ENCODE data around the gene ZBTB24. TPM values are rescaled to one million over a fixed set of nuclear protein-coding genes. Genes with fewer than 3 reads are reported as not detected.

Gene ZBTB24
- total and polyA plus RNA-seq, 3 experiments from 2014 or later, result 7.5 to 19.9 (median 19.5) TPM

DNA sequence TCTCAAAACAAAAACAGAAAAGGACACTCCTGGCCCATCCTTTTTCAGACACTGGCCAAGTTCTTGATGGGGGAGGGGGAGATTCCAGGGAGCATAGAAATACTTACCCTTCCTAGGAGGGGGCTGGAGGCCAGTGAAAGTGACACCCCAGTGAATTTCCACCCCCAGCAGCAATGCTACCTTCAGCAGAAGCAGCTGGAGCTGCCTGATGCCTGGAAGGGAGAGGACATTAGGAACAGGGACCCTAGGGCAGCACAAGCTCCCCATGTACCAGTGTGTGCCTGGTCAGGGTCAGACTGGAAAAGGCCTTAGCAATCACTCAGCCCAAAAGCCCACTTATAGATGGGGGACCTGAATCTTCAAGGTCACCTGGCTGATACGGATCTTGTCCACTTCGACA lies 29.9 kb downstream of the ZBTB24 start:
- H3K4me3 ChIP-seq (ENCODE audit: low read length), result no peak overlapping the region
- ChIA-PET CTCF (interaction anchor here (4.2 kb wide), 1 partner anchor 12 kb away, joined by 21 read pairs; the partner anchor contains the start of genes PPIL6 and SMPD2), POLR2A (interaction anchor here (1.1 to 4.1 kb wide), 3 partner anchors 8 to 71 kb away, joined by 3 to 45 read pairs (median 20); partner anchors contain the start of genes CD164, PPIL6 and SMPD2)
- Mint-ChIP-seq H3K4me3 (peak overlapping the region in 4 of 7 donors; percentile 22 to 79 (median 53)), H3K36me3 (peaks cover 0 to 23% (median 0%) of the 10 kb centered on the region in 3 donors), H3K4me1 (peaks cover 54 to 74% (median 56%) of the 10 kb centered on the region in 3 donors), H3K27ac (peak overlapping the region in 6 of 8 donors; percentile 50 to 99 (median 80)), H3K27me3 (peaks cover 0 to 1% of the 10 kb centered on the region in 2 donors), H3K9me3 (no peaks in the 10 kb centered on the region)
- H3K9me3 ChIP-seq (ENCODE audit: low read length), result no peaks in the 10 kb centered on the region
- DNase-seq, result no peak
- no peaks in the 10 kb centered on the region for H3K27me3 ChIP-seq (ENCODE audit: insufficient read depth, low read length, poor library complexity, severe bottlenecking)
- H3K4me1 ChIP-seq (ENCODE audit: insufficient read depth, low read length), result peaks cover 59% of the 10 kb centered on the region
- no peaks in the 10 kb centered on the region for H3K36me3 ChIP-seq (ENCODE audit: insufficient read depth, low read length)
- no peak overlapping the region for H3K27ac ChIP-seq (ENCODE audit: low read depth, low read length)

DNA sequence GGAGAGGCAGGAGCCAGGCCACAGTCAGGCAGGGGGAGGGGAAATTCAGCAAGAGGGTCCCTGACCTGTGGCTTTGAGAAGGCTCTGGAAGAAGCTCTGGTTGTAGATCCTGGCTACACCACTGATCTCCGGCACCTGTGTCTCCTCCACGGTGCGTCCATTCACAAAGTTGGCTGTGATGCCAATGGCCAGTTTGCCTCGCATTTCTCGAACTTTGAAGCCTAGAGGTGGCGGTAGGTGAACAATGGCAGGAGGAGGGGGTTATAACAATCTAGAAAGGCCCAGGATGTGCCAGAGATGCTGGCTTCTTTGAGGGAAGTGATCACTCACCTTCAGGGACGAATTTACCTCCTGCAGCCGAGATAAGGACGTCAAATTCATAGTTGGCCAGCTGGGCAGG lies 30.8 kb downstream of the ZBTB24 start:
- ChIA-PET CTCF (interaction anchor here (4.2 kb wide), 1 partner anchor 11 kb away, joined by 21 read pairs; the partner anchor contains the start of genes PPIL6 and SMPD2), POLR2A (interaction anchor here (1.0 to 3.1 kb wide), 2 partner anchors 11 to 70 kb away, joined by 3 to 15 read pairs; partner anchors contain the start of genes CD164, PPIL6 and SMPD2)
- no peaks in the 10 kb centered on the region for H3K27me3 ChIP-seq (ENCODE audit: insufficient read depth, low read length, poor library complexity, severe bottlenecking)
- peaks cover 0 to 1% of the 10 kb centered on the region in 2 donors for H3K27me3 Mint-ChIP-seq
- peaks cover 0 to 28% (median 0%) of the 10 kb centered on the region in 3 donors for H3K36me3 Mint-ChIP-seq
- H3K4me1 Mint-ChIP-seq, result peaks cover 47 to 66% (median 50%) of the 10 kb centered on the region in 3 donors
- peaks cover 49% of the 10 kb centered on the region for H3K4me1 ChIP-seq (ENCODE audit: insufficient read depth, low read length)
- H3K27ac ChIP-seq (ENCODE audit: low read depth, low read length), result no peak overlapping the region
- no peak overlapping the region for H3K4me3 ChIP-seq (ENCODE audit: low read length)
- DNase-seq, result no peak
- H3K36me3 ChIP-seq (ENCODE audit: insufficient read depth, low read length), result no peaks in the 10 kb centered on the region
- peak overlapping the region in 6 of 8 donors; percentile 32 to 88 (median 64) for H3K27ac Mint-ChIP-seq
- H3K9me3 ChIP-seq (ENCODE audit: low read length), result no peaks in the 10 kb centered on the region
- H3K9me3 Mint-ChIP-seq, result no peaks in the 10 kb centered on the region
- peak overlapping the region in 3 of 7 donors; percentile 41 to 66 (median 65) for H3K4me3 Mint-ChIP-seq

DNA sequence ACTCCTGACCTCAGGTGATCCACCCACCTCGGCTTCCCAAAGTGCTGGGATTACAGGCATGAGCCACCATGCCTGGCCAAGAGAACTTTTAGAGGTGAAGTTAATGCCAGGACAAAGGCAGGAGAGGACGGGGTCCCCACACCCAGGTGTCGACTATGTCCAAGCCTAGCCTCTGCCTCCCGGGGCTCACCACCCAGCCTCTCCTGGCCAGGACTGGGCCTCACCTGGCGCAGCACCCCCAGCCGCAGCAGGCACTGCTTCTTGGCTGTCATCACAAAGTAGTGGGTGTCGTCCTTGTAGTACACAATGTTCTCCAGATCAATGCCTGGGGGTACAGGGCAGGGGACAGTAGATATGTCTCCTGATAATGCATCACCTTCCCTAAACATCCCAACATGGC lies 31.6 kb downstream of the ZBTB24 start:
- Histone ChIP-seq H3K27me3 (ENCODE audit: insufficient read depth, low read length, poor library complexity, severe bottlenecking) (no peaks in the 10 kb centered on the region), H3K9me3 (ENCODE audit: low read length) (no peaks in the 10 kb centered on the region), H3K27ac (ENCODE audit: low read depth, low read length) (no peak overlapping the region), H3K36me3 (ENCODE audit: insufficient read depth, low read length) (no peaks in the 10 kb centered on the region), H3K4me1 (ENCODE audit: insufficient read depth, low read length) (peaks cover 41% of the 10 kb centered on the region), H3K4me3 (ENCODE audit: low read length) (no peak overlapping the region)
- Mint-ChIP-seq H3K4me1 (peaks cover 43 to 61% (median 45%) of the 10 kb centered on the region in 3 donors), H3K36me3 (peaks cover 0 to 35% (median 2%) of the 10 kb centered on the region in 3 donors), H3K4me3 (no peak overlapping the region), H3K27ac (peak overlapping the region in 3 of 8 donors; percentile 58 to 88 (median 77)), H3K27me3 (peaks cover 0 to 1% of the 10 kb centered on the region in 2 donors), H3K9me3 (no peaks in the 10 kb centered on the region)
- DNase-seq, result no peak
- ChIA-PET POLR2A (interaction anchor here (3.1 kb wide), 1 partner anchor 10 kb away, joined by 15 read pairs; the partner anchor contains the start of genes PPIL6 and SMPD2), CTCF (interaction anchor here (4.2 kb wide), 1 partner anchor 10 kb away, joined by 21 read pairs; the partner anchor contains the start of genes PPIL6 and SMPD2)

DNA sequence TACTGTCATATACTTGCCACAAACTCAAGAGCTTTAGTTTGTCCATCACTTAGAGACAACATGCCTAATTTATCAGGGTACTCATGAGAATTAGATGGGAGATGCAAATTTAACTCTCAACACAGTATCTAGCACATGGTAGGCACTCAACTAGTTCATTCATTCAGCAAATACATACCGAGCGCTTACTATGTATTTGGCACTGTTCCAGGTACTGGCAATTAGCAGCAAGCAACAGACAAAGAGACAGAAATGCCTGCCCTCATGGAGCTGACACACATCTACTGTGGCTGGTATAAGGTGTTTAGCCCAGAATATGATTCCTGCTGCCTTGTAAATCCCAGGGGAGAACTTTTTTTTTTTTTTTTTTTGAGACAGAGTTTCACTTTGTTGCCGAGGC lies 32.2 kb downstream of the ZBTB24 start:
- no peak for DNase-seq

DNA sequence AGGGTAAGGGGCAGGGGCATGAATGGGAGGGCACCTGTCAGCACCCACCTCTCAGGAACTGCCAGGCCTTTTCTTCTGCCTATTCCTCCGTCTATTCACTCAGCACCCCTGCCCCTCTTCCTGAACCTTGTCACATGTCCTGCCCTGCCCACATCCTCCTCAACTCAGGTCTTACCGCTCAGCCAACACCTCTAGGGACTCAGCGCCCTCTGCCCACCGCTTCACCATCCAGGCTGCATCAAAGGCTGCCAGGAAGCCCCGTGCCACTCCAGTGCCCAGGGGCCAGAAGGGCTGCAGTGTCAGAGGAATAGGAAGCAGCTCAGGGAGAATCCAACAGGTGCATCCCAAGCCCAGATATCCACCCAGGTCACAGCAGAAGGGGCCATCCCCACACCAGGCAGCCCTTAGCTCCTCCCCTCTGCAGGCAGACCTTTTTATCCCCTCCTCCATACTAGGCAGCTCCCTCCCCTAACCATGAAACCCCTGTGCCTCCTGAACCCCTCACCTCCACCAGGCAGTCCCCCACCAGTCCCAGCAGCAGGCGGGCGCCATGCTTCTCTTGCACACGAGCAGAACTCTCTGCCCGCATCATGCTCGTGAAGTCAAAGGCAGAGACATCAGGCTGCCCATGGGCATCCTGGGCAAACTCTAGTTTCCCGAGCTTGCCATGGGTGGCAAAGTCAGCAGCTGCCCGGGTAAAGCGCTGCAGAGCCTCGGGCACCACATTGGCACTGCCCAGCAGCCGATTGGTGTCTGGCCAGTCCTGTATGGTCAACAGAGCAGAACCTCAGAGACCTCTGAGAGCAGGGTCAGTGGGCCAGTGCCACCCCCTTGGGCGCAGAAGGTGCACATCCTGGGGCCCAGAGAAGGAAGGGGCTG lies 33.0 kb downstream of the ZBTB24 start:
- H3K27me3 Mint-ChIP-seq, result peaks cover 0 to 1% of the 10 kb centered on the region in 2 donors
- H3K27ac ChIP-seq (ENCODE audit: low read depth, low read length), result no peak overlapping the region
- H3K36me3 ChIP-seq (ENCODE audit: insufficient read depth, low read length), result no peaks in the 10 kb centered on the region
- H3K4me1 Mint-ChIP-seq, result peaks cover 43 to 61% (median 44%) of the 10 kb centered on the region in 3 donors
- peak overlapping the region; percentile 61 to 95 (median 89) for H3K27ac Mint-ChIP-seq
- CTCF ChIA-PET, result interaction anchor here (4.2 kb wide), 1 partner anchor 8 kb away, joined by 21 read pairs; the partner anchor contains the start of genes PPIL6 and SMPD2
- POLR2A ChIA-PET, result interaction anchor here (0.5 to 3.1 kb wide), 5 partner anchors 9 to 1723 kb away, joined by 3 to 15 read pairs (median 3); partner anchors contain the start of genes PPIL6 and SMPD2
- H3K4me3 Mint-ChIP-seq, result peak overlapping the region; percentile 5 to 82 (median 42)
- peaks cover 35% of the 10 kb centered on the region for H3K4me1 ChIP-seq (ENCODE audit: insufficient read depth, low read length)
- no peaks in the 10 kb centered on the region for H3K9me3 ChIP-seq (ENCODE audit: low read length)
- peak overlapping the region; percentile 31 for H3K4me3 ChIP-seq (ENCODE audit: low read length)
- H3K36me3 Mint-ChIP-seq, result peaks cover 0 to 45% (median 5%) of the 10 kb centered on the region in 3 donors
- no peaks in the 10 kb centered on the region for H3K9me3 Mint-ChIP-seq
- DNase-seq, result peak in 4 of 5 donors; percentile 11 to 68 (median 54)
- no peaks in the 10 kb centered on the region for H3K27me3 ChIP-seq (ENCODE audit: insufficient read depth, low read length, poor library complexity, severe bottlenecking)

More for the DNA sequence above, 32.2 kb downstream of the ZBTB24 start:
- Mint-ChIP-seq H3K9me3 (no peaks in the 10 kb centered on the region), H3K4me1 (peaks cover 43 to 61% (median 44%) of the 10 kb centered on the region in 3 donors), H3K4me3 (peak overlapping the region in 2 of 7 donors; percentile 19 to 58), H3K27me3 (peaks cover 0 to 1% of the 10 kb centered on the region in 2 donors), H3K36me3 (peaks cover 0 to 40% (median 3%) of the 10 kb centered on the region in 3 donors), H3K27ac (peak overlapping the region in 5 of 8 donors; percentile 67 to 88 (median 75))
- H3K27me3 ChIP-seq (ENCODE audit: insufficient read depth, low read length, poor library complexity, severe bottlenecking), result no peaks in the 10 kb centered on the region
- H3K9me3 ChIP-seq (ENCODE audit: low read length), result no peaks in the 10 kb centered on the region
- peaks cover 35% of the 10 kb centered on the region for H3K4me1 ChIP-seq (ENCODE audit: insufficient read depth, low read length)
- H3K36me3 ChIP-seq (ENCODE audit: insufficient read depth, low read length), result no peaks in the 10 kb centered on the region
- H3K27ac ChIP-seq (ENCODE audit: low read depth, low read length), result no peak overlapping the region
- ChIA-PET POLR2A (interaction anchor here (3.1 kb wide), 1 partner anchor 10 kb away, joined by 15 read pairs; the partner anchor contains the start of genes PPIL6 and SMPD2), CTCF (interaction anchor here (4.2 kb wide), 1 partner anchor 9 kb away, joined by 21 read pairs; the partner anchor contains the start of genes PPIL6 and SMPD2)
- H3K4me3 ChIP-seq (ENCODE audit: low read length), result no peak overlapping the region

DNA sequence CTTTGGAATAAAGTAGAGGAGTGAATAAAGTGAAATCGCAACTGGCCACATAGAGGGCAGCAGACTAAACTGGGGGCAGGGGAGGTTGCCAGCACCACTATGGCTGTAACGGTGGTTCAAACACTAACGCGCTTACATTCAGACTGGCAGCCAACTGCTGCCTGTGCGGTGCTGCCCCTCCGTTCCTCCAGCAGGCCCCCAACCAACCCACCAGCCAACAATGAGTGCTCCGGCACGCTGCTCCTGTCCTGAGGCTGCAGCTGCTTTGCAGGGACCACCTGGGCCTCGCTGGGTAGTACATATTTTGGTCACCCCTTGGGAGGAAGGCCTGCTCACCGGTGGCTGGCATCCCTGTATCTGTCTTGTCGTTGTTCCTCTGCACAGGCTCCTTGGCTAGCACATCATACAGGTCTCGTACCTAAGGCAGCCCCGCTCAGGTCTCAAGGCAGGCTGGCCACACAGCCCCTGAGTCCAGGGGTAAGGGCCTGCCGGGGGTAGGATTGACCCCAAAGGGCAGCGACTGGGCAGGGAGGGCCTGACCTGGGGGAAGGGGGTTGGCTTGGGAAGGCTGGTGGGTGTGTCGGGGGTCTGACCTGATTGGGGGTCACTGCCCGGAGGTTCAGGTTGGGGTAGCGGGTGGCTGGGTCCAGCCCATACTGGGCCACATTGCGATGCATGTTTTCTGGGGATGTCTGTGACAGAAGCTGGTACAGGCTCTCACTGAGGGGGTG lies 33.8 kb downstream of the ZBTB24 start:
- H3K4me3 ChIP-seq (ENCODE audit: low read length), result no peak overlapping the region
- no peaks in the 10 kb centered on the region for H3K36me3 ChIP-seq (ENCODE audit: insufficient read depth, low read length)
- H3K4me1 ChIP-seq (ENCODE audit: insufficient read depth, low read length), result peaks cover 31% of the 10 kb centered on the region
- H3K27ac ChIP-seq (ENCODE audit: low read depth, low read length), result no peak overlapping the region
- H3K27me3 ChIP-seq (ENCODE audit: insufficient read depth, low read length, poor library complexity, severe bottlenecking), result no peaks in the 10 kb centered on the region
- ChIA-PET CTCF (interaction anchor here (0.7 to 4.2 kb wide), 3 partner anchors 8 to 262 kb away, joined by 3 to 21 read pairs (median 4); partner anchors contain the start of genes PPIL6 and SMPD2), POLR2A (interaction anchor here (0.5 to 3.1 kb wide), 4 partner anchors 8 to 1723 kb away, joined by 3 to 15 read pairs (median 3); partner anchors contain the start of genes PPIL6 and SMPD2)
- peak overlapping the region; percentile 61 to 94 (median 78) for H3K27ac Mint-ChIP-seq
- H3K9me3 Mint-ChIP-seq, result no peaks in the 10 kb centered on the region
- H3K4me3 Mint-ChIP-seq, result peak overlapping the region in 6 of 7 donors; percentile 24 to 82 (median 49)
- DNase-seq, result no peak
- H3K36me3 Mint-ChIP-seq, result peaks cover 0 to 51% (median 5%) of the 10 kb centered on the region in 3 donors
- peaks cover 38 to 56% (median 39%) of the 10 kb centered on the region in 3 donors for H3K4me1 Mint-ChIP-seq
- no peaks in the 10 kb centered on the region for H3K9me3 ChIP-seq (ENCODE audit: low read length)
- H3K27me3 Mint-ChIP-seq, result peaks cover 0 to 1% of the 10 kb centered on the region in 2 donors

DNA sequence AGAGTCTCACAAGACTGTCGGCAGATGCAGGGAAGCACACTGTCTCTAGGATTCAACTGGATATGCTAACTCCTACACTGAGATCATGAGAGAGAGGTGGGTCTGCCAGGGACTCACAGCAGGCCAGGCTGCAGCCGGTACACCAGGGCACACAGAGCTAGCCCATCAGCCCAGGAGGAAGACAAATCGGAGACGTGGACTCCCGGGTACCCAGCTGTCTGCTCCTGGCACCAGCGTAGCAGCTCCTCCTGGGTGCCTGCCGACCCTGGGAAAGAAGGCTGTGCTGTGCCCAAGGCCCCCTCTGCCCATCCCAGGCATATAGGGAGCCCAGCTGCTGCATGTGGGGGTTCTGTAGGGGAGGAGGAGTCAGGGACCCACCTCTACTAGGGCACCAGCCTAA lies 34.4 kb downstream of the ZBTB24 start:
- H3K4me1 Mint-ChIP-seq, result peaks cover 33 to 50% (median 33%) of the 10 kb centered on the region in 3 donors
- no peak for DNase-seq

More for the DNA sequence above, 34.4 kb downstream of the ZBTB24 start:
- POLR2A ChIA-PET, result no interaction called here
- H3K27me3 Mint-ChIP-seq, result peaks cover 0 to 1% of the 10 kb centered on the region in 2 donors
- CTCF ChIA-PET, result interaction anchor here (0.7 to 2.3 kb wide), 3 partner anchors 65 to 261 kb away, joined by 3 to 7 read pairs (median 4); no protein-coding TSS in a partner anchor
- peak overlapping the region; percentile 8 to 89 (median 76) for H3K27ac Mint-ChIP-seq
- no peaks in the 10 kb centered on the region for H3K27me3 ChIP-seq (ENCODE audit: insufficient read depth, low read length, poor library complexity, severe bottlenecking)
- peaks cover 25% of the 10 kb centered on the region for H3K4me1 ChIP-seq (ENCODE audit: insufficient read depth, low read length)
- H3K27ac ChIP-seq (ENCODE audit: low read depth, low read length), result no peak overlapping the region
- H3K4me3 ChIP-seq (ENCODE audit: low read length), result no peak overlapping the region
- H3K36me3 Mint-ChIP-seq, result peaks cover 0 to 56% (median 5%) of the 10 kb centered on the region in 3 donors
- H3K4me3 Mint-ChIP-seq, result peak overlapping the region in 1 of 7 donors; percentile 35
- no peaks in the 10 kb centered on the region for H3K9me3 Mint-ChIP-seq
- no peaks in the 10 kb centered on the region for H3K9me3 ChIP-seq (ENCODE audit: low read length)
- no peaks in the 10 kb centered on the region for H3K36me3 ChIP-seq (ENCODE audit: insufficient read depth, low read length)
